HG03571 (cell line): ENCODE data around the gene WDR31.
"Not testable (repeated sequence)": the region's sequence is repeated elsewhere in the genome, so short reads cannot be mapped to it uniquely, and the experiment has no call there.

ENCODE experiments used
- ATAC-seq: cut with Tn5 transposase; IDR thresholded peaks from one replicate; pipeline ENCODE4 v1.9.1; 2021; ENCODE audit not compliant: unreplicated experiment

Gene WDR31

GRCh38 chr9:113368982-113369854, 29.1 kb upstream of the WDR31 start:
- no peak for ATAC-seq

- no peak for ATAC-seq
Measured at GRCh38 chr9:113368348-113368981, 28.4 kb upstream of the WDR31 start.

- not testable (repeated sequence) for ATAC-seq
Measured at GRCh38 chr9:113365652-113366051, 25.6 kb upstream of the WDR31 start.

GRCh38 chr9:113364951-113365350, 24.9 kb upstream of the WDR31 start:
- ATAC-seq: no peak

- ATAC-seq: no peak
Measured at GRCh38 chr9:113363336-113363735, 23.3 kb upstream of the WDR31 start.

- ATAC-seq: no peak
Measured at GRCh38 chr9:113361304-113362018, 21.4 kb upstream of the WDR31 start.

- no peak for ATAC-seq
Measured at GRCh38 chr9:113360242-113360842, 20.3 kb upstream of the WDR31 start.

GRCh38 chr9:113359385-113359784, 19.3 kb upstream of the WDR31 start:
- ATAC-seq: no peak

GRCh38 chr9:113356686-113357292, 16.7 kb upstream of the WDR31 start:
- no peak for ATAC-seq

- no peak for ATAC-seq
Measured at GRCh38 chr9:113355040-113355596, 15.0 kb upstream of the WDR31 start.

GRCh38 chr9:113352411-113352810, 12.3 kb upstream of the WDR31 start:
- no peak for ATAC-seq

GRCh38 chr9:113352006-113352405, 11.9 kb upstream of the WDR31 start:
- ATAC-seq: no peak

- ATAC-seq: no peak
Measured at GRCh38 chr9:113350937-113351336, 10.9 kb upstream of the WDR31 start.

- ATAC-seq: no peak
Measured at GRCh38 chr9:113350107-113350661, 10.1 kb upstream of the WDR31 start.

GRCh38 chr9:113349445-113350094, 9.5 kb upstream of the WDR31 start, which contains the start of gene BSPRY:
Gene BSPRY (plus strand): TSS chr9:113349541. CDS start chr9:113349580, 39 bp downstream.
- no peak for ATAC-seq

GRCh38 chr9:113349066-113349444, 9.0 kb upstream of the WDR31 start:
- no peak for ATAC-seq

GRCh38 chr9:113348437-113348836, 8.4 kb upstream of the WDR31 start:
- ATAC-seq: no peak

- ATAC-seq: no peak
Measured at GRCh38 chr9:113345671-113346070, 5.6 kb upstream of the WDR31 start.

GRCh38 chr9:113345190-113345589, 5.1 kb upstream of the WDR31 start:
- ATAC-seq: no peak

GRCh38 chr9:113343732-113344231, 3.7 kb upstream of the WDR31 start:
- no peak for ATAC-seq
